DND-41 (cell line): ENCODE results near the gene ACSL1.

Source experiments
- ATAC-seq: fragments of 200-7000 bp; cut with Tn5 transposase; 3 replicates; pipeline ENCODE4 v1.9.1; 2021; ENCODE audit warnings: low read depth; ENCODE audit not compliant: insufficient read depth
- DNase-seq: peaks from one replicate; pipeline ENCODE4 v3.0.0-alpha.2; 2020
- H2AFZ ChIP-seq: 2 replicates; pipeline ENCODE4 v1.6.0; 2012; ENCODE audit warnings: low read depth, low read length
- H3K27ac ChIP-seq: 2 replicates; pipeline ENCODE4 v1.5.1; 2012; ENCODE audit warnings: low read length, inconsistent platforms
- H3K27me3 ChIP-seq: fragments of 200-600 bp; sonication (generic); 2 replicates; pipeline ENCODE4 v1.6.0; 2012; ENCODE audit warnings: low read length, mild to moderate bottlenecking, inconsistent platforms; ENCODE audit not compliant: insufficient read depth, poor library complexity
- H3K36me3 ChIP-seq: 2 replicates; pipeline ENCODE4 v1.5.1; 2012; ENCODE audit warnings: low read length, inconsistent platforms; ENCODE audit not compliant: insufficient read depth
- H3K4me1 ChIP-seq: 2 replicates; pipeline ENCODE4 v1.5.1; 2012; ENCODE audit warnings: mild to moderate bottlenecking, low read length; ENCODE audit not compliant: insufficient read depth
- H3K4me2 ChIP-seq: 2 replicates; pipeline ENCODE4 v1.6.0; 2012; ENCODE audit warnings: mild to moderate bottlenecking, moderate library complexity, low read length, inconsistent platforms; ENCODE audit not compliant: insufficient read depth
- H3K4me3 ChIP-seq, 2 experiments: fragments of 200-600 bp in 1 of 2; shearing (Covaris generic) in 1 of 2; 2 replicates each; pipeline ENCODE4 v1.5.1; 2012 to 2016; ENCODE audit warnings: inconsistent platforms in 2 of 2, low read length in 2 of 2, mild to moderate bottlenecking in 2 of 2, low read depth in 1 of 2, moderate library complexity in 1 of 2
- H3K79me2 ChIP-seq: 2 replicates; pipeline ENCODE4 v1.6.0; 2012; ENCODE audit warnings: low read length, inconsistent platforms; ENCODE audit not compliant: insufficient read depth
- H3K9ac ChIP-seq: 2 replicates; pipeline ENCODE4 v1.6.0; 2012; ENCODE audit warnings: low read depth, mild to moderate bottlenecking, inconsistent platforms, low read length, moderate library complexity
- H3K9me3 ChIP-seq: 2 replicates; pipeline ENCODE4 v1.5.1; 2012; ENCODE audit warnings: low read length, moderate library complexity, mild to moderate bottlenecking, inconsistent platforms; ENCODE audit not compliant: insufficient read depth, severe bottlenecking
- H4K20me1 ChIP-seq: 2 replicates; pipeline ENCODE4 v1.6.0; 2012; ENCODE audit warnings: low read length; ENCODE audit not compliant: insufficient read depth
- EZH2 ChIP-seq: IDR thresholded peaks from 3 replicates; pipeline ENCODE4 v1.6.1; 2012; ENCODE audit warnings: borderline replicate concordance, low read depth, mild to moderate bottlenecking, moderate library complexity, low read length, inconsistent platforms; ENCODE audit not compliant: severe bottlenecking
- TF ChIP-seq, protein P1 (sequence below): IDR thresholded peaks from 2 replicates; pipeline ENCODE4 v1.5.1; 2012; ENCODE audit warnings: borderline replicate concordance, low read length, moderate library complexity, mild to moderate bottlenecking; ENCODE audit not compliant: poor library complexity, severe bottlenecking; ENCODE audit errors: extremely low read depth

Gene ACSL1

DNA sequence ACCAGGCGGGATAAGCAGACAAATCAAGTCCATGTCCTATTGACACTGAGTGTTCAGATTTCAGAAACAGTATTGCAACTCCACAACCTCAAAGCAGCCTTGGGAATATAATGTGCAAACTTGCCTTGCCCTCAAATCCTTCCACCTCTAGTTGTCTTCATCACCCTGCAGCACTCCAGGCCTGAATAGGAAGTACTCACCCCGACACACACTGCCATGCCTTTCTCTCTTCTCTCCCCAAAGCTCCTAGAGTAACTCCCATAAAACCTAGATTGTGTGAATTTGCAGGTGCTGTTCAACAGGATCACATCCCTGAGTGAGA lies 19.6 kb downstream of the ACSL1 start:
- Histone ChIP-seq H3K4me2 (no peak overlapping the region), H3K9ac (no peak overlapping the region), H3K79me2 (no peaks in the 10 kb centered on the region), H3K9me3 (no peaks in the 10 kb centered on the region), H4K20me1 (0 out of 2 replicates have a peak, but pooled peaks cover 4% of the 10 kb centered on the region), H3K27ac (no peak overlapping the region), H2AFZ (no peak overlapping the region), H3K4me1 (no peaks in the 10 kb centered on the region), H3K27me3 (peaks cover 21% of the 10 kb centered on the region), H3K4me3 (no peak overlapping the region), H3K36me3 (no peaks in the 10 kb centered on the region)
- DNase-seq (no peak), ATAC-seq (no peak)
- TF ChIP-seq, protein P1, sequence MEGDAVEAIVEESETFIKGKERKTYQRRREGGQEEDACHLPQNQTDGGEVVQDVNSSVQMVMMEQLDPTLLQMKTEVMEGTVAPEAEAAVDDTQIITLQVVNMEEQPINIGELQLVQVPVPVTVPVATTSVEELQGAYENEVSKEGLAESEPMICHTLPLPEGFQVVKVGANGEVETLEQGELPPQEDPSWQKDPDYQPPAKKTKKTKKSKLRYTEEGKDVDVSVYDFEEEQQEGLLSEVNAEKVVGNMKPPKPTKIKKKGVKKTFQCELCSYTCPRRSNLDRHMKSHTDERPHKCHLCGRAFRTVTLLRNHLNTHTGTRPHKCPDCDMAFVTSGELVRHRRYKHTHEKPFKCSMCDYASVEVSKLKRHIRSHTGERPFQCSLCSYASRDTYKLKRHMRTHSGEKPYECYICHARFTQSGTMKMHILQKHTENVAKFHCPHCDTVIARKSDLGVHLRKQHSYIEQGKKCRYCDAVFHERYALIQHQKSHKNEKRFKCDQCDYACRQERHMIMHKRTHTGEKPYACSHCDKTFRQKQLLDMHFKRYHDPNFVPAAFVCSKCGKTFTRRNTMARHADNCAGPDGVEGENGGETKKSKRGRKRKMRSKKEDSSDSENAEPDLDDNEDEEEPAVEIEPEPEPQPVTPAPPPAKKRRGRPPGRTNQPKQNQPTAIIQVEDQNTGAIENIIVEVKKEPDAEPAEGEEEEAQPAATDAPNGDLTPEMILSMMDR, result no peak
- TF ChIP-seq EZH2, result no peak

GRCh38 chr4:184805462-184806228 lies 20.1 kb downstream of the ACSL1 start:
- no peak overlapping the region for H3K4me2 ChIP-seq
- DNase-seq (no peak), ATAC-seq (no peak)
- no peak overlapping the region for H3K27ac ChIP-seq
- 0 out of 2 replicates have a peak, but pooled peaks cover 4% of the 10 kb centered on the region for H4K20me1 ChIP-seq
- TF ChIP-seq EZH2, result no peak
- TF ChIP-seq, protein P1, result no peak
- no peak overlapping the region for H3K4me3 ChIP-seq
- no peaks in the 10 kb centered on the region for H3K9me3 ChIP-seq
- H3K79me2 ChIP-seq, result no peaks in the 10 kb centered on the region
- peaks cover 19% of the 10 kb centered on the region for H3K27me3 ChIP-seq
- no peaks in the 10 kb centered on the region for H3K36me3 ChIP-seq
- H3K9ac ChIP-seq, result no peak overlapping the region
- H3K4me1 ChIP-seq, result no peaks in the 10 kb centered on the region
- H2AFZ ChIP-seq, result no peak overlapping the region

GRCh38 chr4:184804621-184805020 lies 21.1 kb downstream of the ACSL1 start:
- no peak for DNase-seq
- no peak overlapping the region for H3K4me2 ChIP-seq
- H3K27me3 ChIP-seq, result peaks cover 13% of the 10 kb centered on the region
- no peaks in the 10 kb centered on the region for H3K9me3 ChIP-seq
- no peak overlapping the region for H3K27ac ChIP-seq
- H2AFZ ChIP-seq, result no peak overlapping the region
- ATAC-seq, result no peak
- no peak overlapping the region for H3K9ac ChIP-seq
- no peaks in the 10 kb centered on the region for H3K79me2 ChIP-seq
- H3K36me3 ChIP-seq, result no peaks in the 10 kb centered on the region
- 0 out of 2 replicates have a peak, but pooled peaks cover 4% of the 10 kb centered on the region for H4K20me1 ChIP-seq
- TF ChIP-seq, protein P1, result no peak
- no peak for TF ChIP-seq EZH2
- H3K4me3 ChIP-seq, result no peak overlapping the region
- no peaks in the 10 kb centered on the region for H3K4me1 ChIP-seq
